NT2/D1 (cell line): ENCODE data around the gene PAFAH1B1.

Experiments used
- DNase-seq: peaks from one replicate; pipeline ENCODE4 v3.0.0-alpha.2; 2011; ENCODE audit warnings: low read depth, low spot score
- H3K27me3 ChIP-seq: 2 replicates; pipeline ENCODE4 v1.6.0; 2011; ENCODE audit warnings: mild to moderate bottlenecking; ENCODE audit not compliant: insufficient read length, insufficient read depth
- H3K36me3 ChIP-seq: 2 replicates; pipeline ENCODE4 v1.6.1; 2011; ENCODE audit warnings: mild to moderate bottlenecking, low read length, mixed read lengths; ENCODE audit not compliant: insufficient read depth, insufficient read length
- H3K4me1 ChIP-seq: 2 replicates; pipeline ENCODE4 v1.5.1; 2011; ENCODE audit not compliant: insufficient read depth, insufficient read length
- H3K4me3 ChIP-seq: 2 replicates; pipeline ENCODE4 v1.5.1; 2011; ENCODE audit warnings: low read depth; ENCODE audit not compliant: insufficient read length
- H3K9ac ChIP-seq: 2 replicates; pipeline ENCODE4 v1.6.0; 2011; ENCODE audit warnings: low read depth; ENCODE audit not compliant: insufficient read length
- H3K9me3 ChIP-seq: 2 replicates; pipeline ENCODE4 v1.5.1; 2011; ENCODE audit warnings: mild to moderate bottlenecking, low read length; ENCODE audit not compliant: insufficient read depth
- SUZ12 ChIP-seq: IDR thresholded peaks from 2 replicates; pipeline ENCODE4 v1.6.1; 2011; ENCODE audit not compliant: insufficient read length, insufficient read depth; ENCODE audit errors: extremely low read depth
- YY1 ChIP-seq: IDR thresholded peaks from 2 replicates; pipeline ENCODE4 v1.6.1; 2011; ENCODE audit not compliant: insufficient read length, insufficient read depth
- ZNF274 ChIP-seq: IDR thresholded peaks from 2 replicates; pipeline ENCODE4 v1.6.1; 2011; ENCODE audit warnings: mild to moderate bottlenecking, low read depth, low read length

The PAFAH1B1 gene

GRCh38 chr17:2688351-2689342, 95.2 kb downstream of the PAFAH1B1 start:
- Histone ChIP-seq H3K4me3 (no peak overlapping the region), H3K9me3 (no peaks in the 10 kb centered on the region), H3K36me3 (peaks cover 48% of the 10 kb centered on the region), H3K4me1 (peaks cover 6% of the 10 kb centered on the region), H3K27me3 (no peaks in the 10 kb centered on the region), H3K9ac (no peak overlapping the region)
- TF ChIP-seq SUZ12 (no peak), ZNF274 (no peak), YY1 (no peak)
- no peak for DNase-seq

GRCh38 chr17:2689411-2690164, 96.1 kb downstream of the PAFAH1B1 start:
- no peak for DNase-seq
- H3K4me1 ChIP-seq = peaks cover 6% of the 10 kb centered on the region
- TF ChIP-seq SUZ12 = no peak
- no peak for TF ChIP-seq ZNF274
- TF ChIP-seq YY1 = no peak

GRCh38 chr17:2690165-2691068, 97.0 kb downstream of the PAFAH1B1 start:
- no peaks in the 10 kb centered on the region for H3K9me3 ChIP-seq
- H3K4me1 ChIP-seq = peaks cover 6% of the 10 kb centered on the region
- DNase-seq = no peak

More at GRCh38 chr17:2689411-2690164, 96.1 kb downstream of the PAFAH1B1 start:
- peaks cover 44% of the 10 kb centered on the region for H3K36me3 ChIP-seq
- no peak overlapping the region for H3K9ac ChIP-seq
- H3K4me3 ChIP-seq = no peak overlapping the region
- H3K9me3 ChIP-seq = no peaks in the 10 kb centered on the region
- no peaks in the 10 kb centered on the region for H3K27me3 ChIP-seq

GRCh38 chr17:2691069-2691871, 97.8 kb downstream of the PAFAH1B1 start:
- H3K36me3 ChIP-seq = peaks cover 58% of the 10 kb centered on the region
- H3K27me3 ChIP-seq = no peaks in the 10 kb centered on the region
- H3K4me1 ChIP-seq = peaks cover 4% of the 10 kb centered on the region
- no peak overlapping the region for H3K4me3 ChIP-seq
- DNase-seq = no peak
- no peaks in the 10 kb centered on the region for H3K9me3 ChIP-seq
- TF ChIP-seq SUZ12 (no peak), YY1 (no peak), ZNF274 (no peak)
- H3K9ac ChIP-seq = no peak overlapping the region

More at GRCh38 chr17:2690165-2691068, 97.0 kb downstream of the PAFAH1B1 start:
- H3K27me3 ChIP-seq = no peaks in the 10 kb centered on the region
- H3K9ac ChIP-seq = no peak overlapping the region
- TF ChIP-seq SUZ12 (no peak), YY1 (no peak), ZNF274 (no peak)
- no peak overlapping the region for H3K4me3 ChIP-seq
- H3K36me3 ChIP-seq = peaks cover 49% of the 10 kb centered on the region

GRCh38 chr17:2691965-2692780, 98.7 kb downstream of the PAFAH1B1 start:
- Histone ChIP-seq H3K9ac (no peak overlapping the region), H3K9me3 (no peaks in the 10 kb centered on the region), H3K27me3 (no peaks in the 10 kb centered on the region), H3K4me3 (no peak overlapping the region), H3K4me1 (peaks cover 4% of the 10 kb centered on the region), H3K36me3 (peaks cover 64% of the 10 kb centered on the region)
- no peak for TF ChIP-seq ZNF274
- no peak for TF ChIP-seq SUZ12
- no peak for TF ChIP-seq YY1
- no peak for DNase-seq

- no peak for TF ChIP-seq YY1
- TF ChIP-seq SUZ12 = no peak
- no peak for TF ChIP-seq ZNF274
- no peak for DNase-seq
- no peaks in the 10 kb centered on the region for H3K9me3 ChIP-seq
- peaks cover 4% of the 10 kb centered on the region for H3K4me1 ChIP-seq
- H3K27me3 ChIP-seq = no peaks in the 10 kb centered on the region
- no peak overlapping the region for H3K9ac ChIP-seq
- peaks cover 70% of the 10 kb centered on the region for H3K36me3 ChIP-seq
- H3K4me3 ChIP-seq = no peak overlapping the region
Observed at GRCh38 chr17:2692781-2693135, 99.3 kb downstream of the PAFAH1B1 start.
